GM12878 (cell line): Measurements from ENCODE around the gene RAB4B. TPM values are rescaled to one million over a fixed set of nuclear protein-coding genes. Genes with fewer than 3 reads are reported as not detected.

ENCODE experiments used
- BMI1 ChIP-seq: fragments of 450-650 bp; IDR thresholded peaks from 2 replicates; pipeline ENCODE4 v1.6.1; 2016; ENCODE audit warnings: mild to moderate bottlenecking, moderate library complexity, borderline replicate concordance
- NBN ChIP-seq: fragments of 450-650 bp; IDR thresholded peaks from 2 replicates; pipeline ENCODE4 v1.6.1; 2016
- polyA plus RNA-seq, 11 experiments: library from polyadenylated mRNA; depleted of rRNA in 4 of 11; unstranded in 6 of 11; stranded (reverse) in 5 of 11; fragments of >200 nt; fragmentation: Nextera tagmentation in 4 of 11; fragmentation: Illumina TruSeq in 1 of 11; extraction: Ambion mirVana in 4 of 11; extraction: Trizol in 1 of 11; gene quantifications; 1 replicate in 1 of 11; 2 replicates in 10 of 11; pipeline versions ENCODE4 v1.2.1 to v1.2.3, GENCODE V29; 2011 to 2016; ENCODE audit warnings: inconsistent platforms in 2 of 11, missing spikeins in 2 of 11, low read depth in 1 of 11
- total RNA-seq, 4 experiments: library from RNA; depleted of rRNA in 3 of 4; stranded (reverse); fragments of >200 nt in 3 of 4; fragmentation: Illumina TruSeq in 1 of 4; extraction: Trizol in 1 of 4; gene quantifications; 2 replicates each; pipeline versions ENCODE4 v1.2.1 to v1.2.3, GENCODE V29; 2013 to 2021
- TF ChIP-seq, protein P1 (sequence below): IDR thresholded peaks from 2 replicates; pipeline ENCODE4 v1.6.1; 2011; ENCODE audit warnings: borderline replicate concordance, low read depth, mild to moderate bottlenecking, moderate library complexity, mixed read lengths, low read length; ENCODE audit not compliant: insufficient read depth; ENCODE audit errors: extremely low read length
- TF ChIP-seq, protein P2 (sequence below): fragments of 450-650 bp; IDR thresholded peaks from 2 replicates; pipeline ENCODE4 v1.6.1; 2017; ENCODE audit warnings: borderline replicate concordance
- TF ChIP-seq, protein P3 (sequence below): IDR thresholded peaks from 2 replicates; pipeline ENCODE4 v1.6.1; 2012; ENCODE audit warnings: mild to moderate bottlenecking, low read depth, low read length

The RAB4B gene
- total and polyA plus RNA-seq, 10 of the 15 experiments (the other 5 are each of a cell fraction or from before 2014, with no cell fraction given): 0.60 to 51.5 (median 27.7) TPM

DNA sequence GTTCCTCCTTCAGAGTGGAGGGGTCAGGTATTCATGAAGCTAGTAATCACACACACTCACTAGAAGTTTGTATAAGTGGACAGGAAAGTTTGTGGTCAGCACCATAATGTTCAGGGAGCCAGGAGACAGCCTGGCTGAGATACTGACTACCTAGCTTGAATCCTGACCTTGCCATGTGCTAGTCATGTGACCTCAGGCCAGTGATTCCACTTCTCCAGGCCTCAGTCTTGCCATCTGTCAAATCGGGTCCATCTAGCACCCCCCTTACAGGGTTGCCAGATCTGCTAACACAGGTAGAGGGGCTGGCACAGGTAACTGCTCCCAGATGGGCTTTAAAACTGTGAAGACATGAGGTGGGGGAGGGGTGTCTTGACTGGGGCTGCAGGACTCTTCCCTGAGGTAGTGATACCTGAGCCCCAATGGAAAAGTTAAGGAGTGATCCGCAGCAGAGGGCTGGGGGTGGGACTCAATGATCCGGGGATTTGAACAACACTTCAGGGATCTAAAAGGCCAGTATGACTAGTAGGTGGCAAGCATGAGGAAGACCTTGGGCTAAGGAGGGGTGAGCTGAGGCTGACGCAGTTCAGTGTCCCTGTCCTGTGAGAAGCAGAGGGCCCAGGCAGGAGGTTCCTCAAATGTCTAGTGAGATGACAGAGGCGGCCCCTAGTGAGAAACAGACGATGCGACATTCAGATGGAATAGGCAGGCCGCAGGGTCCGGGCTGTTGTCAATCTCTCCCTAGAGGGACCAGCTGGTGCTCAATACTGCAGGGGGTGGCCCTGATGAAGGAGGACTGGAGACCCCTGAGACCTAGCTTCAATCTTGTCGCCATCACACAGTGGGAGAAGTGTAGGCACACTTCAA, 36.3 kb upstream of the RAB4B start (continued):
- TF ChIP-seq, protein P1, sequence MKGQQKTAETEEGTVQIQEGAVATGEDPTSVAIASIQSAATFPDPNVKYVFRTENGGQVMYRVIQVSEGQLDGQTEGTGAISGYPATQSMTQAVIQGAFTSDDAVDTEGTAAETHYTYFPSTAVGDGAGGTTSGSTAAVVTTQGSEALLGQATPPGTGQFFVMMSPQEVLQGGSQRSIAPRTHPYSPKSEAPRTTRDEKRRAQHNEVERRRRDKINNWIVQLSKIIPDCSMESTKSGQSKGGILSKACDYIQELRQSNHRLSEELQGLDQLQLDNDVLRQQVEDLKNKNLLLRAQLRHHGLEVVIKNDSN: no peak
- TF ChIP-seq, protein P2, sequence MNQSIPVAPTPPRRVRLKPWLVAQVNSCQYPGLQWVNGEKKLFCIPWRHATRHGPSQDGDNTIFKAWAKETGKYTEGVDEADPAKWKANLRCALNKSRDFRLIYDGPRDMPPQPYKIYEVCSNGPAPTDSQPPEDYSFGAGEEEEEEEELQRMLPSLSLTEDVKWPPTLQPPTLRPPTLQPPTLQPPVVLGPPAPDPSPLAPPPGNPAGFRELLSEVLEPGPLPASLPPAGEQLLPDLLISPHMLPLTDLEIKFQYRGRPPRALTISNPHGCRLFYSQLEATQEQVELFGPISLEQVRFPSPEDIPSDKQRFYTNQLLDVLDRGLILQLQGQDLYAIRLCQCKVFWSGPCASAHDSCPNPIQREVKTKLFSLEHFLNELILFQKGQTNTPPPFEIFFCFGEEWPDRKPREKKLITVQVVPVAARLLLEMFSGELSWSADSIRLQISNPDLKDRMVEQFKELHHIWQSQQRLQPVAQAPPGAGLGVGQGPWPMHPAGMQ: no peak
- TF ChIP-seq NBN: no peak
- TF ChIP-seq BMI1: no peak
- TF ChIP-seq, protein P3, sequence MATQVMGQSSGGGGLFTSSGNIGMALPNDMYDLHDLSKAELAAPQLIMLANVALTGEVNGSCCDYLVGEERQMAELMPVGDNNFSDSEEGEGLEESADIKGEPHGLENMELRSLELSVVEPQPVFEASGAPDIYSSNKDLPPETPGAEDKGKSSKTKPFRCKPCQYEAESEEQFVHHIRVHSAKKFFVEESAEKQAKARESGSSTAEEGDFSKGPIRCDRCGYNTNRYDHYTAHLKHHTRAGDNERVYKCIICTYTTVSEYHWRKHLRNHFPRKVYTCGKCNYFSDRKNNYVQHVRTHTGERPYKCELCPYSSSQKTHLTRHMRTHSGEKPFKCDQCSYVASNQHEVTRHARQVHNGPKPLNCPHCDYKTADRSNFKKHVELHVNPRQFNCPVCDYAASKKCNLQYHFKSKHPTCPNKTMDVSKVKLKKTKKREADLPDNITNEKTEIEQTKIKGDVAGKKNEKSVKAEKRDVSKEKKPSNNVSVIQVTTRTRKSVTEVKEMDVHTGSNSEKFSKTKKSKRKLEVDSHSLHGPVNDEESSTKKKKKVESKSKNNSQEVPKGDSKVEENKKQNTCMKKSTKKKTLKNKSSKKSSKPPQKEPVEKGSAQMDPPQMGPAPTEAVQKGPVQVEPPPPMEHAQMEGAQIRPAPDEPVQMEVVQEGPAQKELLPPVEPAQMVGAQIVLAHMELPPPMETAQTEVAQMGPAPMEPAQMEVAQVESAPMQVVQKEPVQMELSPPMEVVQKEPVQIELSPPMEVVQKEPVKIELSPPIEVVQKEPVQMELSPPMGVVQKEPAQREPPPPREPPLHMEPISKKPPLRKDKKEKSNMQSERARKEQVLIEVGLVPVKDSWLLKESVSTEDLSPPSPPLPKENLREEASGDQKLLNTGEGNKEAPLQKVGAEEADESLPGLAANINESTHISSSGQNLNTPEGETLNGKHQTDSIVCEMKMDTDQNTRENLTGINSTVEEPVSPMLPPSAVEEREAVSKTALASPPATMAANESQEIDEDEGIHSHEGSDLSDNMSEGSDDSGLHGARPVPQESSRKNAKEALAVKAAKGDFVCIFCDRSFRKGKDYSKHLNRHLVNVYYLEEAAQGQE: no peak
- TF ChIP-seq, all 136 proteins: peak for 0
